Measurements from ENCODE around the gene MCOLN1.

The MCOLN1 gene

GRCh38 chr19:7504684-7505083 is 17.7 kb upstream of the MCOLN1 start:
- no peak for DNase-seq

DNA sequence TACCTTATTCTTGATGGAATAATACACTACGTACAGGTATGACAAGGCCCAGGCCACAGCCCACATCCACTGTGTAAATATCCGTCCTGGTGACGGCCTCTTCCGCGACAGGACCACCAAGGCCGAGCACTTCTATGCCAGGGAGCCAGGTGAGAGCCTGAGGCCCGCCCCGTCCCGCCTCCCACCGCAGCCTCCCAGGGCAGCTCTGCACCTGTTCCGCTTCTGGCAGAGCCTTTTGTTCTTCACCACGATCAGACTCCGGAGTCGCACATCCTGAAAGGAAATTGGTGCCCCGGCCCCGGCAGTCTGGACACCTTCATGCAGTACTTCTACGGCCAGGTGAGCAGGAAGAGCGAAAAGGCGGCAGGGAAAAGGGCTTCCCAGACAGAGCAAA is 17.1 kb upstream of the MCOLN1 start:
- DNase-seq = peak; percentile 16

DNA sequence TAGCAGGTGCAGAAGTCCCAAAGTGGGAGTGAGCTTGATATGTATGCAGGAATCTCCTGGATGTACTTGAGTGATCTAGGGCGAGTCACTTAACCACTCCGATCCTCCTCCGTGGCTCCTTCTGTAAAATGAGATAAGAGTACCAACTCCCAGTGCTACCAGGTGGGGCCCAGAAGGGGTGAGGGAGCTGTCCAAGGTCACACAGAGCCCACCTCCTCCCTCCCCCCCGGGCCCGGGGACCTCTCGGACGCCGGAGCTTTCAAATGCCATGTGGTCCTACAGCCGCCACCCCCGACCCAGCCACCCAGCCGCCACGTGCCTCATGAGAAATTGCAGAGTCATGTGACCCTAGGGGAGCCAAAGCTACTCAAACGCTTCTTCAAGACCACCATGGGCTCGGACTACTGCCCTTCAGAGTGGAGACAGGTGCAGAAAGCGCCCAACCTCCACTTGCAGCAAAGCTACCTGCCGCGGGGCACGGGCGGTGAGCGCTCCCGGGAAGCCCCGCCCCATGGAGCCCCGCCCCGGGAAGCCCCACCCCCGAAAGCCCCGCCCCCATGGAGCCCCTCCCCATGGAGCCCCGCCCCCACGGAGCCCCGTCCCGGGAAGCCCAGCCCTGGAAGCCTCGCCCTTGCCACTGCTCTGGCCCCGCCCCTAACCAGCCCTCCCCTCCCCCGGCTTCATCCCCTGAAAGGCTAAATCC is 16.6 kb upstream of the MCOLN1 start:
- DNase-seq = peak; percentile 68

DNA sequence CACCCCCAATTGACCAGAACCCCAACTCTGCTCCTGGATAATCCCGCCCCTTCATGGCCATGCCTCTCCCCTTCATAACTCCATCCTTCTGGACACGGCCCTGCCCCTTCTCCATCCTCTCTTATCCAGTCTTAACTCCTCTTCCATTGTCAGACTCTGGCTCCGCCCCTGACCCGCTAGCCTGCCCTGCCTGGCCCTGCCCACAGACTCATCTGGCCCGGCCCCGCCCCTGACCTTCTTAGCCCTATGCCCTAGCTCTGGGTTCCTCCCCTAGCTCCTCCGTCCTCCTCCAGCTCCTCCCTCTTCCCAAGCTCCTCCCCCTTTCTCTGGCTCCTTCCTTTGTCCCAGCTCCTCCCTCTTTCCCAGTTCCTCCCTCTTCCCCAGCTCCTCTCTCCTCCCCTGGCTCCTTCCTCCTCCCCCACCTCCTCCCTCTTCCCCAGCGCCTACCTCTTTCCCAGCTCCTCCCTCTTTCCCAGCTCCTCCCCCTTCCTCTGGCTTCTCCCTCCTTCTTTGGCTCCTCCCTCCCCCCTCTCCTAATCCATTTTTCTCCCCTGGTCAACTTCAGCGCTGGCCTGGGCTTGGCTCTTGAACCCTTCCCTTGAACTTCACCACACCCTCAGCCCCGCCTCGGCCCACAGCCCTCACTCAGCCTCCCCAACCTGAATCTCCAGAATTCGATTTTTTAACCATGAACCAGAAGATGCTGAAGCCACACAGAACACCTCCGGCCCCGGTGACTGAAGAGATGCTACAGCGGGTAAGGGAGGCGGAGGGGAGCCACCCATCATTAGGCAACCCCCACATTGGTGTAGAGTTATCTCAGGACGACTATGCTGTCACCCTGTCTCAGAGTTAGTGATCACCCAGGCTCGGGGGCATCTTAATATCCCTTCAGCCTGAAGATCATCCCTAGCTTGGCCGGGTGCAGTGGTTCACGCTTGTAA is 15.8 kb upstream of the MCOLN1 start:
- DNase-seq = peak; percentile 68

DNA sequence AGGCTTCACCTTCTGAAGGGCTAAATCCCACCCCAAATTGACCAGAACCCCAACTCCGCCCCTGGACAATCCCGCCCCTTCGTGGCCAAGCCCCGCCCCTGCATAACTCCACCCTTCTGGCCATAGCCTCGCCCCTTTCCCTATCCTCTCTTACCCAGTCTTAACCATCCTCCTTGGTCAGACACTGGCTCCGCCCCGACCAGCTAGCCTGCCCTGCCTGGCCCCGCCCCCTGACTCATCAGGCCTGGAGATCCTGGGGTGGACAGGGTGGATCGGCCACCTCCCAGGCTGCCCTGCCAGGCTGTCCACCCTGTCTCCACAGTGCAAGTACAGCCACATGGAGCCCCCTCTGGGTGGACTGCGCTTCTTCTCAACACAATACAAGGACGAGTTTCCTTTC is 14.5 kb upstream of the MCOLN1 start:
- DNase-seq = no peak

GRCh38 chr19:7509625-7510024 is 12.8 kb upstream of the MCOLN1 start:
- no peak for DNase-seq

DNA sequence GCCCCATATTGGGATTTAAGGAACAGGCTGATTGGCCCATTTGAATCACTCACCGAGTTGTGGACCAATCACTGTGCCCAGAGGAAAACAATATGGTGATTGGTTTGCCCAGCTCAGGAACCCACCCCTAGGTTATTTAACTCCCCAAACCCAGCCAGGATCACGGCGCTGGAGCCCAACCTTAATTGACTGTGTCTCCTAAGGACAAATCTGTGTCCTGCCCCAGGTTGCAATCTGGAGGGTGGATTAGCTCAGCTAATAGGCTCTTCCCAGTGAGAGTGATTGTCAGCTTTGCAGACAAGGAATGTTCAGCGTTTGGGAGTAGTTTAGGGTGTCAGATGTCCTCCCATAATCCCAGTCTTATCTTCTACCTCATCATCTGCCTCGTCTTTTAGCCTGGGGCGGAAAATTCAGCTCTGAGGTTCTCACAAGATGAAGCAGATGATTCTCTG is 10.0 kb upstream of the MCOLN1 start:
- no peak for DNase-seq

- no peak for DNase-seq
These were observed 8.4 kb upstream of the MCOLN1 start for GRCh38 chr19:7513809-7514642.

DNA sequence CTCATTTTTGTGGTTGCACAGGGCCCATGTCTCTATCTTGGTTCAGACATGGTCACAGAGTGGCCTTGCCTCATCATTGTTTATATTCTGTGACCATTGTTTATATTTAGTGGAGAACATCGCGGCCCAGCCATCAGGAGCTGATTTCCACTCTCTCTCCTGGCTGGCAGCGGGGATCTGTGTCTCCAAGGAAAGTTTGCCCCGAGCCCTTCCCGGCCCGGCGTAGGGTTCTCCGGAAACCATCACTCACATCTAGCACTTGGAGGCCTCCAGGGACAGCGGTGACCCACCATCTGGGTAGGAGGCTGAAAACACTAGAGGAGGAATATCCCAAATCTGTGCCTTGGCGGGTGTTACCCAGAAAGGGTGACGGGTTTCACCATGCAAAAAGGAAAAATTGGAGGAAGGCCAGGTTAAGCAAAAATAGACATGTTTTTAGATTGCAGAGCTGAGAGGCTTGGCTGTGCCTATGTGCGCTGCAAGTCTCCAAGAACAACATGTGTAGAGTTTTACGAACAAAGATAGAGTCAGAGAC is 7.2 kb upstream of the MCOLN1 start:
- DNase-seq = no peak

- peak; percentile 15 for DNase-seq
These were observed 6.7 kb upstream of the MCOLN1 start, which contains the start of gene ZNF358 for GRCh38 chr19:7515645-7516151. Gene ZNF358 (plus strand): TSS chr19:7516103. CDS start chr19:7519243, 3,140 bp downstream.

GRCh38 chr19:7516333-7516732 is 6.1 kb upstream of the MCOLN1 start:
- no peak for DNase-seq

- no peak for DNase-seq
These were observed 5.5 kb upstream of the MCOLN1 start for GRCh38 chr19:7516878-7517277.

GRCh38 chr19:7519361-7520130 is 2.9 kb upstream of the MCOLN1 start:
- no peak for DNase-seq

DNA sequence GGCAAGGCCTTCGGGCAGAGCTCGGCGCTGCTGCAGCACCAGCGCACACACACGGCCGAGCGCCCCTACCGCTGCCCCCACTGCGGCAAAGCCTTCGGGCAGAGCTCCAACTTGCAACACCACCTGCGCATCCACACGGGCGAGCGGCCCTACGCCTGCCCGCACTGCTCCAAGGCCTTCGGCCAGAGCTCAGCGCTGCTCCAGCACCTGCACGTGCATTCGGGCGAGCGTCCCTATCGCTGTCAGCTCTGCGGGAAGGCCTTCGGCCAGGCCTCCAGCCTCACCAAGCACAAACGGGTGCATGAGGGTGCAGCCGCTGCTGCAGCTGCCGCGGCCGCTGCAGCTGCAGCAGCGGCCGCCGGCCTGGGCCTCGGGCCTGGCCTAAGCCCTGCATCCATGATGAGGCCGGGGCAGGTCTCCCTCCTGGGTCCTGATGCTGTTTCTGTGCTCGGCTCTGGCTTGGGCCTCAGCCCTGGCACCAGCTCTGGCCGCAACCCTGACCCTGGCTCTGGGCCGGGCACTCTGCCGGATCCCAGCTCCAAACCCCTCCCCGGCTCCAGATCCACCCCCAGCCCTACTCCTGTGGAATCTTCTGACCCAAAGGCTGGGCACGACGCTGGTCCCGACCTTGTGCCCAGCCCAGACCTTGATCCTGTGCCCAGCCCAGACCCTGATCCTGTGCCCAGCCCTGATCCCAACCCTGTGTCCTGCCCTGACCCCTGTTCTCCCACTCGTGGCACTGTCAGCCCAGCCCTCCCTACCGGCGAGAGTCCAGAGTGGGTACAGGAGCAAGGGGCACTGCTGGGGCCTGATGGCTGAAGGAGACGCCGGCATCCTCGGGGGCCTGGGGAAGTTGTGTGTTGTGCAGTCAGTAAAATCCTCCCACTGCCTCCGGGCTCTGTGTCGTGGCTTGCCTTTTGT is 2.0 kb upstream of the MCOLN1 start:
- no peak for DNase-seq

GRCh38 chr19:7521551-7522071 is 813 bp upstream of the MCOLN1 start:
- DNase-seq = no peak

- no peak for DNase-seq
These were observed 671 bp downstream of the MCOLN1 start for GRCh38 chr19:7522923-7523667.

DNA sequence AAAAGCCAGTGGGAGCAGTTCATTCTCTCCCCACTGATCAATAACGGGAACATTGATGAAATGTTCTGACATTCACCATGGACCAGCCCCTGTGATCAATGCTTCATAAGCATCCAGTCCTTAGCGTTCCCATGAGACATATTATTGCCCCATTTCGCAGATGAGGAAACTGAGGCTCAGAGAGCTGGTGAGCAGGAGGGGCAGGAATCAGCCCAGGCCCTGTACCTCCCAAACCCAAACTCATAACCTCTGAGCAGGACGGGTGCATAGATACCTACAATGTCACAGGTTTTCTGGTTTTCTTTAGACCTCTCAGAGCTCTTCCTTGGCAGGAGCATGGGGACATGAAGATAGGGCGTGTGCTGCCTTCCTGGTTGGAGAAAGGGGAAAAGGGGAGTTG is 2.1 kb downstream of the MCOLN1 start:
- DNase-seq = no peak

GRCh38 chr19:7524992-7525739 is 2.7 kb downstream of the MCOLN1 start:
- no peak for DNase-seq

Data from NCI-H526 treated with DMSO at 0.1 percent for 48 hours (cell line).